Measurements from ENCODE around the gene SGSH. TPM values are rescaled to one million over a fixed set of nuclear protein-coding genes. Genes with fewer than 3 reads are reported as not detected.

SGSH gene
- total RNA-seq, 1 donor from 2014 or later = 25.5 TPM

- Mint-ChIP-seq H3K27me3 (ENCODE audit: low read depth) (no peaks in the 10 kb centered on the region), H3K9me3 (peaks cover 27% of the 10 kb centered on the region), H3K36me3 (ENCODE audit: low read depth) (peaks cover 24% of the 10 kb centered on the region), H3K4me1 (ENCODE audit: low read depth) (no peaks in the 10 kb centered on the region), H3K4me3 (ENCODE audit: low read depth) (no peak overlapping the region), H3K27ac (no peak overlapping the region)
- no peak for DNase-seq (ENCODE audit: low spot score)
- intact Hi-C loops (cut with micrococcal nuclease) = no loop called here
Observed at GRCh38 chr17:80233202-80233601, 13.1 kb upstream of the SGSH start.

DNA sequence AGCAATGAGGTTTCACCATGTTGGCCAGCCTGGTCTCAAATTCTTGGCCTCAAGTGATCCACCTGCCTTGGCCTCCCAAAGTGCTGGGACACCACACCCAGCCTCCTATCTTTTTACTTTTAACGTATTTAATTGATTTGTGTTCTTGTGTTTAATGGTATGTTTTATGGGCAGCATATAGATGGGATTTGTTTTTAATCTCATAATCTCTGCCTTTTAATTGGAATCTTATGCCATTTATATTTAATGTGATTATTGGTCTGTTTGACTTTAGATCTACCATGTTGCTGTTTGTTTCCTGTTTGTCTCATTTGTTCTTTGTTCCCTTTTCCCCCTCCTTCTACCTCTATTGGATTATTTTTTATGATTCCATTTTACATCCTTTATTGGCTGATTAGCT is 12.3 kb upstream of the SGSH start:
- DNase-seq (ENCODE audit: low spot score) = no peak
- no peak overlapping the region for H3K27ac Mint-ChIP-seq
- H3K36me3 Mint-ChIP-seq (ENCODE audit: low read depth) = peaks cover 24% of the 10 kb centered on the region
- peaks cover 27% of the 10 kb centered on the region for H3K9me3 Mint-ChIP-seq
- no peak overlapping the region for H3K4me3 Mint-ChIP-seq (ENCODE audit: low read depth)
- H3K27me3 Mint-ChIP-seq (ENCODE audit: low read depth) = no peaks in the 10 kb centered on the region
- H3K4me1 Mint-ChIP-seq (ENCODE audit: low read depth) = no peaks in the 10 kb centered on the region
- intact Hi-C loops (cut with micrococcal nuclease) = no loop called here

- peaks cover 18% of the 10 kb centered on the region for H3K36me3 Mint-ChIP-seq (ENCODE audit: low read depth)
- H3K9me3 Mint-ChIP-seq = peaks cover 21% of the 10 kb centered on the region
Observed at GRCh38 chr17:80229011-80229410, 8.9 kb upstream of the SGSH start.

GRCh38 chr17:80228477-80228876 is 8.3 kb upstream of the SGSH start:
- DNase-seq (ENCODE audit: low spot score) = no peak
- H3K4me1 Mint-ChIP-seq (ENCODE audit: low read depth) = peaks cover 7% of the 10 kb centered on the region
- no peak overlapping the region for H3K27ac Mint-ChIP-seq
- intact Hi-C loops (cut with micrococcal nuclease) = no loop called here
- peaks cover 18% of the 10 kb centered on the region for H3K9me3 Mint-ChIP-seq
- H3K4me3 Mint-ChIP-seq (ENCODE audit: low read depth) = no peak overlapping the region
- H3K27me3 Mint-ChIP-seq (ENCODE audit: low read depth) = no peaks in the 10 kb centered on the region
- peaks cover 17% of the 10 kb centered on the region for H3K36me3 Mint-ChIP-seq (ENCODE audit: low read depth)

More at GRCh38 chr17:80229011-80229410, 8.9 kb upstream of the SGSH start:
- DNase-seq (ENCODE audit: low spot score) = no peak
- H3K27me3 Mint-ChIP-seq (ENCODE audit: low read depth) = no peaks in the 10 kb centered on the region
- H3K27ac Mint-ChIP-seq = no peak overlapping the region
- peaks cover 6% of the 10 kb centered on the region for H3K4me1 Mint-ChIP-seq (ENCODE audit: low read depth)
- H3K4me3 Mint-ChIP-seq (ENCODE audit: low read depth) = no peak overlapping the region
- intact Hi-C loops (cut with micrococcal nuclease) = no loop called here

DNA sequence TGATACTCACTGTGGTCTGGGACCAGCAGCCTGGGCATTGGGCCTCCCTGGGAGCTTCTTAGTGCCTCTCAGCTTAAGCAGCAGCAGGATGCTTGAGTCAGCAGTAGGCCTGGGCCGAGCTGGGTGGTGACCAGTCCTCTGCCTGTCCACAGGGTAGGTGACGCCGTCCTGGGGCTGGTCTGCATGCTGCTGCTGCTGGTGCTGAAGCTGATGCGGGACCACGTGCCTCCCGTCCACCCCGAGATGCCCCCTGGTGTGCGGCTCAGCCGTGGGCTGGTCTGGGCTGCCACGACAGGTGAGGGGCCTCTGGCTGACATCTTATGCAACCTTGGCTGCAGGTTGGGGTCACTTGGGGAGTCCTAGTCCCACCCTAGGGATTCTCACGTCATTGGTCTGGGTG is 7.5 kb upstream of the SGSH start:
- peaks cover 10% of the 10 kb centered on the region for H3K4me1 Mint-ChIP-seq (ENCODE audit: low read depth)
- no peak overlapping the region for H3K27ac Mint-ChIP-seq
- H3K36me3 Mint-ChIP-seq (ENCODE audit: low read depth) = peaks cover 12% of the 10 kb centered on the region
- H3K27me3 Mint-ChIP-seq (ENCODE audit: low read depth) = no peaks in the 10 kb centered on the region
- no peak overlapping the region for H3K4me3 Mint-ChIP-seq (ENCODE audit: low read depth)
- intact Hi-C loops (cut with micrococcal nuclease) = no loop called here
- peaks cover 14% of the 10 kb centered on the region for H3K9me3 Mint-ChIP-seq
- DNase-seq (ENCODE audit: low spot score) = no peak

DNA sequence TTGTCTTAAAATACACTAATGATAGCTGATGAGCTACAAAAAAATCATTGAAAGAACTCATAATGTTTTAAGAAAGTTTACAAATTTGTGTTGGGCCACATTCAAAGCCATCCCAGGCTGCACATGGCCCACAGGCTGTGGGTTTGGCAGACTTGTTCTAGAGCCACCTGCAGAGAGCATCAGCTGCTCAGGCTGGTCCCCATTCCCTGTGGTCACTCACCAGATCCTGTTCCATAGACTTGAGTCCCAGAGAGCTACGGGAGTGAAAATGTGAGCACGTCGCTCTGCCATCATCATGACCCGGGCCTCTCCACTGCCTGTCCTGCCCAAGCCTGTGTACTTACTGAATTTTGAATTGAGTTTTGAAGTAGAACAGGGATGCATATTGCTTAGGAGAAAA is 7.0 kb upstream of the SGSH start:
- H3K4me1 Mint-ChIP-seq (ENCODE audit: low read depth) = peaks cover 10% of the 10 kb centered on the region
- H3K27me3 Mint-ChIP-seq (ENCODE audit: low read depth) = no peaks in the 10 kb centered on the region
- DNase-seq (ENCODE audit: low spot score) = no peak
- no peak overlapping the region for H3K4me3 Mint-ChIP-seq (ENCODE audit: low read depth)
- H3K36me3 Mint-ChIP-seq (ENCODE audit: low read depth) = peaks cover 7% of the 10 kb centered on the region
- H3K9me3 Mint-ChIP-seq = peaks cover 9% of the 10 kb centered on the region
- intact Hi-C loops (cut with micrococcal nuclease) = no loop called here
- no peak overlapping the region for H3K27ac Mint-ChIP-seq

DNA sequence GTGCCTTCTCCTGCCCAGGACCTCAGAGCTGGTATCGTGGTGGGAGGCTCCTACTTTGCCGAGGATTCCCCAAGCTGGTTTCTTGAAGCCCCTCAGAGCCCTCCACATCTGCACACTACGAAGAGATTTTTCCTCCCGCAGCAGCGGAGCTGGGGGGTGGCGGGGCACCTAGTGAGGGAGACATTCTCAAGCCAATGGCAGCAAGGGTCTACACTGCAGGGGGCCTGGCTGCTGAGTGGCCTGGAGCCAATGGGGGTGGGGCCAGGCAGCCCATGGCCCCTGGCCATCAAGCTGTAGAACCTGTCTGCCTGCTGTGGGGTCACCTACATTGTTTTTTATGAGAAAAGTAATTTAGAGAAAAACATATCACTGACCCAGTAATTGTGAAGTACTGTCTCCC is 5.1 kb upstream of the SGSH start:
- H3K27me3 Mint-ChIP-seq (ENCODE audit: low read depth) = no peaks in the 10 kb centered on the region
- H3K27ac Mint-ChIP-seq = no peak overlapping the region
- peaks cover 12% of the 10 kb centered on the region for H3K4me1 Mint-ChIP-seq (ENCODE audit: low read depth)
- no peak for DNase-seq (ENCODE audit: low spot score)
- no peak overlapping the region for H3K4me3 Mint-ChIP-seq (ENCODE audit: low read depth)
- intact Hi-C loops (cut with micrococcal nuclease) = no loop called here
- H3K9me3 Mint-ChIP-seq = no peaks in the 10 kb centered on the region
- H3K36me3 Mint-ChIP-seq (ENCODE audit: low read depth) = no peaks in the 10 kb centered on the region

DNA sequence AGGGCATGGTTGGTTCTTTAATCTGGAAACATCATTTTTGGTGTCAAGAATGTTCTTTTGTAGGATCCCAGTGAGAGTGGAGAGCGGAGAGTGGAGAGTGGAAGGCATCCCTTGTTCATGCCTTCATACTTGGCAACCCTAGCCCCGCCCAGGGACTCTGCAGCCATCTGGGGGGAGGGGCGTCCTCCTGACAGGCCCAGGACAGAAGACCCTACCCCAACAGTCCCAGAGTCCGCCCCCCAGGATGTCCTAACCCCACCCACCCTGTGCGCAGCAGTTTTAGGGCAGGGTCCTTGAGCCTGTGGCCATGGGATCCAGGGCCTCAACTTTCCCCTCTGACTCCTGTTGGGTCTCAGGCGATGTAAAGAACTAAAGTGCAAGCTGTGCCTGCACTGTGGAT is 4.5 kb upstream of the SGSH start:
- no peaks in the 10 kb centered on the region for H3K27me3 Mint-ChIP-seq (ENCODE audit: low read depth)
- no peak overlapping the region for H3K27ac Mint-ChIP-seq
- H3K36me3 Mint-ChIP-seq (ENCODE audit: low read depth) = no peaks in the 10 kb centered on the region
- no peak for DNase-seq (ENCODE audit: low spot score)
- no peak overlapping the region for H3K4me3 Mint-ChIP-seq (ENCODE audit: low read depth)
- peaks cover 12% of the 10 kb centered on the region for H3K4me1 Mint-ChIP-seq (ENCODE audit: low read depth)
- no peaks in the 10 kb centered on the region for H3K9me3 Mint-ChIP-seq
- intact Hi-C loops (cut with micrococcal nuclease) = no loop called here

GRCh38 chr17:80223838-80224497 is 3.8 kb upstream of the SGSH start:
- Mint-ChIP-seq H3K36me3 (ENCODE audit: low read depth) (no peaks in the 10 kb centered on the region), H3K27ac (no peak overlapping the region), H3K4me1 (ENCODE audit: low read depth) (peaks cover 15% of the 10 kb centered on the region), H3K4me3 (ENCODE audit: low read depth) (no peak overlapping the region), H3K9me3 (no peaks in the 10 kb centered on the region), H3K27me3 (ENCODE audit: low read depth) (no peaks in the 10 kb centered on the region)
- DNase-seq (ENCODE audit: low spot score) = no peak
- intact Hi-C loops (cut with micrococcal nuclease) = no loop called here

DNA sequence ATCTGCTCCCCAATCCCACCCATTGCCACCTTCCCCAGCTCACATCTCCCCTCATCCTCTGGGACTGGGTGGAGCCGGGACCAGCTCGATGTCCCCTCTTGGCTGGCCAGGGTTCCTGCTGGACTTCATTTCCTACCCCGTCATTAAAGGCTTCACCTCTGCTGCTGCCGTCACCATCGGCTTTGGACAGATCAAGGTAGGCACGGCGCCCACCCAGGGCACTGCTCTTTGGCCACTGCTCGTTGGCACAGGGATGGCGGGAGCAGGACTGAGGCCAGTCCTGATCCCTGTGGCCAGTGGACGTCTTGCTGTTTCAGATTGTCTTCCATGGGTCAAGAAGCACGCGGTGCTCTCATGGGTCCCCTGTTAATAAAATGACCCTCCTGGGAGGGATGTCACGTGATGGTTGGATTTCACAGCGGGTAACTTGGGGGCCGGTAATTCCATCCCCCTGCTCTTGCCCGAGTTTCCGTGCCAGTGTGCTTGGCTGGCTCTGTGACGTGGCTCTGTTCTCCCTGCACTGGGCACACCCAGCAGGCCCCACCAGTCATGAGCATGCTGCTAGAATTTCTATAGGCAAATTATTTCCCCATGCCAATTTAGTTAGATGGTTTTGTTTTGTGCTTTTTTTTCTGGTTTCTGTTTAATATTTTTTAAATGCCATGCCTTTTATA is 3.1 kb upstream of the SGSH start:
- Mint-ChIP-seq H3K27me3 (ENCODE audit: low read depth) (no peaks in the 10 kb centered on the region), H3K27ac (no peak overlapping the region), H3K4me1 (ENCODE audit: low read depth) (peaks cover 21% of the 10 kb centered on the region), H3K36me3 (ENCODE audit: low read depth) (no peaks in the 10 kb centered on the region), H3K9me3 (no peaks in the 10 kb centered on the region), H3K4me3 (ENCODE audit: low read depth) (peak overlapping the region; percentile 42)
- intact Hi-C loops (cut with micrococcal nuclease) = no loop called here
- no peak for DNase-seq (ENCODE audit: low spot score)

DNA sequence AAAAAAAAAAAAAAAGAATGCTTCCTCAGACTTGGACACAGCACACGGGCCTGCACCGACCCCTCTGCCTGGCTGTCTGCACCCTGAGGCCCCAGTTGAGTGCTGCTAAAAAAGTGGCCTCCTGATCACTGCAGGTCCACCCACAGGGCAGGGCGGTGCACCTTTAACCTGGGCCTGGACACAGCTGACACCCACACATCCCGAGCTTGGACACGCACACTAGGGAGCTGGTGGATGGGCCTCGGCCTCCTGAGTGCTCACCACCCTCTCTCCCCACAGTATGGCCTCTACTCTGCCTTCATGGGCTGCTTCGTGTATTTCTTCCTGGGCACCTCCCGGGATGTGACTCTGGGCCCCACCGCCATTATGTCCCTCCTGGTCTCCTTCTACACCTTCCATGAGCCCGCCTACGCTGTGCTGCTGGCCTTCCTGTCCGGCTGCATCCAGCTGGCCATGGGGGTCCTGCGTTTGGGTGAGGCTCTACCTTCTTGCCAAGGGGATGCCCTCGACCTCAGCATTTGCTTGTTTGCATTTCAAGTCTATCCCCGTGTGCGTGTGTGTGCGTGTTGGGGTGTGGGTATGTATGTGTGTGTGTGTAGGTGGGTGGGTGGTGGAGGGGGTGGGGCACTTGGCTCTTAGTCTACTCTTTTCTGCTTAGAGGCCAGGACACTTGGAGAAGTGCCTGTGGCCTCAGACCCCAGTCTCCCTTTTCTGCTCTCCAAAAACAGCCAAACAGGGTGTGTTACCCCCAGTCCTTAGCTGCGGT is 2.4 kb upstream of the SGSH start:
- intact Hi-C loops (cut with micrococcal nuclease) = no loop called here
- DNase-seq (ENCODE audit: low spot score) = no peak
- Mint-ChIP-seq H3K9me3 (no peaks in the 10 kb centered on the region), H3K4me1 (ENCODE audit: low read depth) (peaks cover 21% of the 10 kb centered on the region), H3K27me3 (ENCODE audit: low read depth) (no peaks in the 10 kb centered on the region), H3K4me3 (ENCODE audit: low read depth) (peak overlapping the region; percentile 42), H3K36me3 (ENCODE audit: low read depth) (peaks cover 3% of the 10 kb centered on the region), H3K27ac (no peak overlapping the region)

DNA sequence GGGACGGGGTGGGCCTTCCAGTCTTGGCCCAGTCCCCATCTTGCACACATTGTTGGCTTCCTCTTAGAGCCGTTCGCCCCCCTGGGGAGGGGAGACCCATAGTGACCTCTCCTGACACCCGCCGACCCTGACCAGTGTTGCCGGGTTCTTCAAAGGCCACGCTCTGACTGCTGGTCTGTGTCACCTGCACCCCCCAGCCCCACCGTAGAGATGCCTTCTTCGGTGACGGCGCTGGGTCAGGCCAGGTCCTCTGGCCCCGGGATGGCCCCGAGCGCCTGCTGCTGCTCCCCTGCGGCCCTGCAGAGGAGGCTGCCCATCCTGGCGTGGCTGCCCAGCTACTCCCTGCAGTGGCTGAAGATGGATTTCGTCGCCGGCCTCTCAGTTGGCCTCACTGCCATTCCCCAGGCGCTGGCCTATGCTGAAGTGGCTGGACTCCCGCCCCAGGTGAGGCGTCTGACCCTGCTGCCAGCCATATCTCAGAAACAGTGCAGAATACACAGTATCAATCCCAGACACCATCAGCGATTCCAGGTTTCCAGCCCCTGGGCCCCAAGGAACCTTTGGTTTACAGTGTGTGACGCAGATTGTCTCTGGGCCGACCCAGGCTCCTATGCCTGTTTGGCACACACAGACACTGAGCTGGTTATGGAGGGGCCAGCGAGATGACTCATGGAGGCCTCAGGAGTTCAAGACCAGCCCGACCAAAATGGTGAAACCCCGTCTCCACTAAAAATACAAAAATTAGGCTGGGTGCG is 1.4 kb upstream of the SGSH start:
- no peak for DNase-seq (ENCODE audit: low spot score)
- H3K27me3 Mint-ChIP-seq (ENCODE audit: low read depth) = no peaks in the 10 kb centered on the region
- peaks cover 24% of the 10 kb centered on the region for H3K4me1 Mint-ChIP-seq (ENCODE audit: low read depth)
- H3K4me3 Mint-ChIP-seq (ENCODE audit: low read depth) = peak overlapping the region; percentile 81
- peaks cover 11% of the 10 kb centered on the region for H3K36me3 Mint-ChIP-seq (ENCODE audit: low read depth)
- intact Hi-C loops (cut with micrococcal nuclease) = no loop called here
- peak overlapping the region; percentile 47 for H3K27ac Mint-ChIP-seq
- no peaks in the 10 kb centered on the region for H3K9me3 Mint-ChIP-seq
